Left colon (tissue), 2 donors: ENCODE data around the gene CECR2. TPM values are rescaled to one million over a fixed set of nuclear protein-coding genes. Genes with fewer than 3 reads are reported as not detected.

Experiments used
- ATAC-seq: fragments of 200-7000 bp; cut with Tn5 transposase; one replicate; pipeline ENCODE4 v1.9.1; 2020; ENCODE audit warnings: mild to moderate bottlenecking, moderate library complexity
- DNase-seq, 2 donors: peaks; one replicate each; pipeline ENCODE4 v3.0.0-alpha.2; 2020
- intact Hi-C, 2 donors: fragments of 100-400 bp; cut with DNase I in 1 of 2; cut with micrococcal nuclease in 1 of 2; formaldehyde crosslinking; loops; one replicate each; pipeline versions ENCODE4 v1.11.2 to v1.14.0; 2022; cut with DNase I, micrococcal nuclease
- total RNA-seq, 2 donors: library from RNA; stranded (reverse); fragmentation: NEBNext Ultra II Directional; extraction: Animal tissue kit (Norgen Biotek cat#: 25700); gene quantifications; one replicate each; pipeline ENCODE4 v1.2.1, GENCODE V29; 2021
- donor health status: DM: no; HTN: no; CAD: no.
- donor health status: DM: yes; HTN: yes; CAD: no.

Gene CECR2
- total RNA-seq, 2 donors from 2014 or later: 0.21 to 0.36 TPM

DNA sequence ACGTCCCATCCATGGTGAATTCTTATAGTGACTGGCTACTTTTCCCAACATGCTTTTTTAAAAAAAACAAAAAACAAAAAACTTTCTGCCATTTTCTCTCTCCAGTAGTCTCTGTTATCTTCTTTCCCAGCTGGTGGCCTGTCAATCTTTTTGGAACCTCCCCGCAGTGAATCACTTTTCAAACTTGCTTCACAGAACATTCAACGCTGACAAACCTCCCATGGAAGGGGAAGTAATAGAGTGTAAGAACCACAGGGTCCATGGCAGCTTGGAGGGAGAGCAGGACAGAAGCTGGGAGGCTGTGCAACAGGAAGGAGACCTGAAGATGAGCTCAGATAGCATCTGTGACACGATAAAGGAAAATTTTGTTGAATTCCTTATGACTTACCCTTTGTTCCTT lies 9.8 kb upstream of the CECR2 start:
- ATAC-seq: no peak
- DNase-seq: no peak
- intact Hi-C loops: no loop called here

DNA sequence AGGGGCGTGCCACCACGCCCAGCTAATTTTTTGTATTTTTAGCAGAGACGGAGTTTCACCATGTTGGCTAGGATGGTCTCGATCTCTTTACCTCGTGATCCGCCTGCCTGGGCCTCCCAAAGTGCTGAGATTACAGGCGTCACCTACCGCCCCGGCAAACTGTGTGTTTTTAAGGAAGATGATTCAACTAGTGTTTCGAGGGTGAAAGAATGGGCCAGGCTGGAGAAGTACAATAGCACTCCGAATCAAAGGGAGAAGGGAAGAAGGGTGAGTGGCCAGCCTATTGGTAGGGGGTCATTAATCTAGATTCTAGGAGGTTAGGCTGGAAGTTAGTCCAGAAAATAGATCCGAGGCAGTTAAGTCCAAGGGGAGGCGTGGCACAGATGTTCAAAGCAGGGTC lies 2.9 kb upstream of the CECR2 start:
- no peak for ATAC-seq
- DNase-seq: no peak
- intact Hi-C loops: no loop called here

DNA sequence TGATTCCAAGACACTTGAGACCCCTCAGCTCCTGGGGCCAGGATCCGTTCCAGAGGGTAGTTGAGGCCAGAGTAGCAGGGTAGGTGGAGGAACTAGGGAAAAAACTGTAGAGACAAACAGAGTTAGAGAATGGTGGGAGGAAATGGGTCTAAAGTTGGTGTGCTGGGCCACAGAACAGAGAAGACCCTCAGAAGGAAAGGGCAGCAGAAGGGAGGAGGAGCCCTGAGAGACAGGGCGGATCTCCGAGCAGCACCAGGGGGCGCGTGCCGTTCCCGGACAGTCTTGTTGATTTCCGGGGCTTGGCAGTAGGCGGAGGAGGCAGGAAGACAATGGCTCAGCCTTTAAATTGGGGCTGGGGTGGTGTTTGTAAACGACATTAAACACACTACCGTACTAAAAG lies 2.4 kb upstream of the CECR2 start:
- ATAC-seq (no peak), DNase-seq (peak in 1 of 2 donors; percentile 25)
- intact Hi-C loops: no loop called here

DNA sequence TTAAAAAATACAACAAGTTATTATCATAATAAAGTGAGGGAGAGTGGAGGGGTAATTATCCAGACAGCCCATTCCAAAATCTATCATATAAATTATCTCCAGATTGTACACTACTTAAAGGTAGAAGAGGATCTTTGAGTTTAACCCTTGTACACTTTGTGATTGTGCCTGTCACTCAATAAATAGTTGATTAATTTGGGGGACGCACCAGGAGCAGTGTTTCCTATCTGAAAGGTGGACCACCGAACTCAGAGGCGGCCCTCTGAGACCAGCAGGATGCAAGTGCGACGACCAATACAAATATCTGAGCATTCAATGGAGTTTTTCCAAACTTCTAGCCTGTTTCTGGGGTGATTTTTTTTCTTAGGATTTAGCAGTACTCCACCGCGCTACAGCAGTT lies 1.1 kb upstream of the CECR2 start:
- intact Hi-C loops: no loop called here
- ATAC-seq (no peak), DNase-seq (no peak)

DNA sequence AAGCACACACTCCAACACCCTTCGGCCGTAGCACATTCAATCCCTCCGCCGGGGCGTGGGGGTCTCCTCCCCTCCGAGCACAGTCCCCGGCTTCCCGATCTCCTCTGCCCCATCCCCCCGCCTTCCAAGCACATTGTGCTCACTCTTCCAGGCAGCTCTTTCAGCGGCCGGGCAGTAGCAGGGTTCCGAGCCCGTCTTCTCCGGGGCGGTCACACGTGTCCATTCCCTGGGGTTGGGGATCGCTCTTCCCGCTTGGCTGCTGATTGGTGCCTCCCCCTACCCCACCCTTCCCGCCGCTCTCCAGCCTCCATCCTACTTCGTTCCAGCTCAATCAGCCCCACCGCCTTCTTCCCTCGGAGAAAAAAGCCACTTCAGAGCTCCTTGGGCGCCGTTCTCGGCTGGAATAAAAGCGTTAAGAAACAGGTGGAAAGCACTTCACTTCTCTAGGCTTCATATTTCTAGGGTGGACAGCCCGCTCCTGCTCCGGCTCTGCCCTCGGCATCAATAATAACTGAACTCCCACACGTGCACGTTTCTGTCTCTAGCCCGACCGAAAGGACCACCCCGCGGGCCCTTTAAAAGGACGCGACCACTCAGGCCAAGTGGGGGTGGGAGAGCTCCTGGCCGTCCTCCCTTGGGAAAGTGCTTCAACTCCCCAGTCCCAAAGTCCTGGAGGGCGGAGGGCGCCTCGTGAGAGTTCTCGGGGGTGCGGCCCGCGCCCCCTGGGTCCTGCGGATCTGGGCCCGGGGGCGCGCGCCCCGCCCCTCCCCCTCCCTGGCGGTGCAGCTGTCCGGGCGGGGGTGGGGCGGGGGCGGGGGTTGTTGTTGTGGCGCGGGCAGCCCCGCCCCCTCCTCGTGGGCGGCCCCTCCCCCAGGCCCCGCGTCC lies 464 bp upstream of the CECR2 start:
- intact Hi-C loops: no loop called here
- ATAC-seq (no peak), DNase-seq (peak in 1 of 2 donors; percentile 18)

DNA sequence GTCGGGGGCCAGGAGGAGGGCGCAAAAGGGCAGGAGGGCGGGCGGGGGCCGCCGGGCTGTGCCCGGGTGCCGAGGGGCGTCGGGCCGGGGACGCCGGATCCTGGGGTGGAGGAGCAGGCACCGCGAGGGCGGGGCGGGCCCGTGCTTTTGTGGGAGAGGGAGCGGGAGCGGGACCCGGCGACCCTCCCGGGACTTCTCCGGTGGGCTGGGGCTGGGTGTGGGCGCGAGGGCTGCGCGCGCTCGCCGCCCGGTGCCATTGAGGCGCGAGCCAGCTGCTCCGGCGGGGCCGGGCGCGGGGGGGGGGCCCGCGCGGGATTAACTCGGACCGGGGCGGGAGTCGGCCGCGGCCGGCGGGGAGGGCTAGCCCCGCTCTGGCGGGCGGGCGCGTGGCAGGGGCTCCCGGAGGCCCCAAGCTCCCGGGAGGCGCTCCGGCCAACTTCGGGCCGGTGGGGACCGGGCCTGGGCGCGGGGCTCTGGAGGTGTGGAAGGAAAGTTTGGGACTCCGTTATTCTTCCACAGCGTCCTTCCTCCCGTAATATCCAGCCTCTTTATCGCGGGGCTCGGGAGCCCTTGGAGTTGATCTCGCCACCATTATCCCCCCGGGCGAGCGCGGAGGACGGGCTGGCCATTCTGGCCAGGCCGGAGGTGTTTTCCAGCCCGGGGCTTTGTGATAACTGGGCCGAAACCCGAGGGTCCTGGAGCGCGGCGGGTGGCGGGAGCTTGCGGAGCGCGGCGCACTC lies 936 bp downstream of the CECR2 start:
- intact Hi-C loops: no loop called here
- ATAC-seq: no peak
- no peak for DNase-seq

DNA sequence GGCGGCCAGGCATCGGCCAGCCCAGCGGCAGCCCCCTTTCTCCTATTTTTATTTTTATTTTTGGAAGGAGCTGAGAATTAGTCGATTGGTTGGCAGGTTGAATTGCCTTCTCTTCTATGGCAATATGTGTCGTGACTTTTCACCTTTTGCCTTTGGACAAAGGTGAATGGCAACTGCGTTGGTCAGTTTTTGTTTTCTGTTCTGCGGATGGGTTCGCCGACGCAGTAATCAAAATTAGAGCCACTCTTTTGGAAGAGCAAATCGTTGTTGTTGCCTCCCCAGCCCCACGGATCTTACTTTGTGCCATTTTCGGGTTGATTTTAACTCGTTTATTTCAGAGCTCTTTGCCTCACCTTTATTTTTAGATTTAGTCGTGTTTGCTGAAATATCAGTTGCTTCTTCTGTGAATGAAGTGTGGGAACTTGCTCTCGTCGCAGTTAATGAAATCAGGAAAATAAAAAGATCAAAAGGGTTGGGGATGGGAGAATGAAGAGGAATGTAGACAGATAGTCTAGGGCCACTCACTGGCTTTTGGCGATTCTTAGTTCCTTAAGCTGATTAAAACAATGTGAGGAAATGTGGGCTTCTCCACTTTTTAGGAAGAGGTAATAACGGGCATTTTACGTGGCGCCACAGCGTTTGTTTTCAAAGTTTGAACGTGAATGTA lies 1.6 kb downstream of the CECR2 start:
- ATAC-seq (no peak), DNase-seq (no peak)
- intact Hi-C loops: no loop called here

DNA sequence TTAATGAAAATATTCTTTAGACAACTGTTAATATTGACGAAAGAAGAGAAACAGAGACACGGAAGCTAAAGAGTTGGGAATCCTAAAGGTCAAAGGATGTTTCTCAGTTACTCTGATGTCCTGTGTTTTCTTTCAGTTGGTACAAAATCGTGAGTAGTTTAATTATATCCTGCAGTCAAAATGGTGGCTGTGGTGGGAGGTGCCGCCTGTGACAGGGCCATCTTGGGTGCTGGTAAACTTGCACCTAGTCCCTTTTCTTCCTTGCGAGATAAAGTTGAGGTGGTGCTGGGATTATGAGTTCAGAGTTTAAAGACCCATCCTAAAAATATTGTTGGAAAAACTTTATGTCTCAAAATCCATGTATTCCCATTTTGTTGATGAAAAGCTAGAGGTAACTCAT lies 2.2 kb downstream of the CECR2 start:
- DNase-seq (no peak), ATAC-seq (no peak)
- intact Hi-C loops: no loop called here

DNA sequence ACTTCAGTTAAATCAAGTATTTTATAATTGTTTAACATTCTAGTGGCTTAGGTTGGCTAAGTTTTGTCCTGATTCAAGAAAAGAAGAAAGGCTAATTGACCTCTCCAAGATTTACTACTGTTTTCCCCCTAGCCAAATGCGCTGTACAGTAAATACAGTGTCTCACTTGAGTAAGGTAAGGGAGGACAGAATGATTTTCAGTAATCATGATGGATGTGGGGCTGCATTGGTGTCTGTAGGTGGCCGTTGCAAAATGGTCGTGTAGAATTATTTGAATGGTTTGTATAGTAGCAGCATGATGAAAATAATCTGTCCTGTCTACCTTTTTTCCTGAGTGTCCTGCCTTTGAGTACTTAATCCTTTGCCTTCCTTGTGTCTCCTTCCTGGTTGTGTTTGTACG lies 4.6 kb downstream of the CECR2 start:
- intact Hi-C loops: no loop called here
- DNase-seq (no peak), ATAC-seq (no peak)

DNA sequence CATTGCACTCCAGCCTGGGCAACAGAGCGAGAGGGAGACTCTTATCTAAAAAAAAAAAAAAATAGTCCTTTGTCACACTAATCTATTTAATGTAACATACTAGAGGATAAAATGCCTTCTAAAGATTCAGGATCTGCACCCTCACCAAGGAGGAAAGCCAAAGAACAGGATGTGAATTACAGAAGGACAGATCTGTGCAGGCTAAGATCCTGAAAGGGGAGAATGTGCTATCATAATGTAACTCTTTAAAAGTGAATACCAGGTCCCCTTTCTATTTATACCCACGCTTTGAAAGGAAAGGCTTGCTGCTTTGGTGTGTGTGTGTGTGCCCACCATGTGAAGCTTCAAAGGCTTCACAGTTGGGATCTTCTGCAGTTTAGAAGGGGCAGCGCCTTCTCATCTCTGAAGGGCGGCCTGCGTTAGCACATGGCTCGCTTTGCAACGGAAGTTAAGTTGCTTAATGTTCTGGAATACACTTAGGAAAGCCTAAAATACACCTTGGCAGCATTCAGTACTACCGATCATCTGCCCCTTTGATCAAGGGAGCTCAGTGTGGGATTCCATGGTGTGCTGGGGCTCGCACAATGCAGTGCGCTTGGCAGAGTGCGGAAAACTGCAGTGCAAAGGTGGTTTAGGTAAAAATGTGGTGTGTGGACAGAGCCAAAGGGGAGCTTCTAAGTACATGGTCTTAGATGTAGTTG lies 6.8 kb downstream of the CECR2 start:
- no peak for ATAC-seq
- DNase-seq: no peak
- intact Hi-C loops: no loop called here

DNA sequence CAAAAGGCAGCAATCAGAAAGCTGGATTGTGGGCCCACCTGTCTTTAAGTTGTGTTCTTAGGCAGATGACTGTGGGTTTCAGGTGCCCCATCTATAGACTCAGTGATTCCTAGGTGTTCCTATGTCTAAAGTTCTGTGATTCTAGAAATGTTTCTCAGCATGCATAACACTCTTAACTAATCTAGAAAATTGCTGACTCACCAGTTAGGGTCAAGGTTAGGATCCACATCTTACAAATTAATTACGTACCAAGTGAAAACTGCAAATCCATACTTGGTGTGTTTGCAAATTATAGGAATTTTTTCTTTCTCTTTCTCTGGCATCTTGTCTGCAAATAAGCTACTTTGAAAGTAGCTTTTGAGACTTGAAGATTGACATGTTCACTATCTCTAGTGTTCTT lies 7.7 kb downstream of the CECR2 start:
- intact Hi-C loops: no loop called here
- DNase-seq (no peak), ATAC-seq (no peak)

DNA sequence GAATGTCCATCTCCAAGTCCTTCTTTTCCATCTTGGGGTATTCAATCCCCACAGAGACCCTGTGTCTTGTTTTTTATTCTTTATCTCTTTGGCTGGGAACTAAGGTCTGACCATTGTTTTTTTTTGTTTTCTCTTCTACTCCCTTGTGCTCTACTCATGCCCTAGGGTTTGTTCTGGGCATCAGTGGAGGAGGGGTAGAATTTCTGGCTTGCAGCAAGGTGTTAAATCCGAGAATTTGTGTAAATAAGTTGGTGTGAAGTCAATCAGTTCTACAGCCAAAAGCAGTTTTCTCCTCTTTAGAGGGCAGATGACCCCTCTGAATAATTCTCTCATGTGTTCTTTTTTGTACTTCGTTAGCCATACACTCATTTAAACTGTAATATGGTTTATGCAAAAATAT lies 10.7 kb downstream of the CECR2 start:
- ATAC-seq (no peak), DNase-seq (no peak)
- intact Hi-C loops: no loop called here

DNA sequence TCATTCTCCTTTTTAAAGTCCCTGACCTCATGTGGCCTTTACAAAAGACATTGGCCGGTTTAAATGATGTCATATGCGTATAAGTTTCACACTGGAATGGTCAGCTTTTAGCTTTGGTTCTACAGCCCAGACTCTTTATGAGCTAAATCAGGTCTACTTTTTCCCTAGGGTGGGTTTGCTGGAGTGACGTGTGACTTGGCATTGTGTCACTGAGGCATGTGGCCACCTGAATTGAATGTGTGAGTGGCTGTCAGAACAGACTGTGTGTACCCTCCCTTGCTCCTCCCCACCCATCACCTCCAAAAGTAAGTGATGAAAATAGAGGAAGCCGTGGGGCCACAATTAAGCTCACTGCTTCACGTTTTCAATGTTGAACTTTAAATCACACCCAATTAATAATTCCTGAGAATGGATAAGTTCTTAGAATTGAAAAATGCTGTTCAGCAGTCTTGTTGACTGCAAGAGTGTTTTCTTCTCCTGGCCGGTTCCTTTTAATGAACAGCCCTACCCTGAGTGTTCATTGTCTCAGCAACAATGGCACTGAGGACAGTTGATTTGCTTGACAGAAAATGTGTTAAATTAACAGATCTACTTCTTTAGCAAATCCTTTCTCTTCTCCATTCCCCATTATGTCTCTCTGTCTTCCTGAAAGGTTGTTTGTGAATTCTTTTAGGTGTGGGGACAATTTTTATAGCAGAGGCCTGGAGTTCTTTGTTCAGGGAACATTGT lies 11.3 kb downstream of the CECR2 start:
- intact Hi-C loops: no loop called here
- ATAC-seq (no peak), DNase-seq (no peak)

DNA sequence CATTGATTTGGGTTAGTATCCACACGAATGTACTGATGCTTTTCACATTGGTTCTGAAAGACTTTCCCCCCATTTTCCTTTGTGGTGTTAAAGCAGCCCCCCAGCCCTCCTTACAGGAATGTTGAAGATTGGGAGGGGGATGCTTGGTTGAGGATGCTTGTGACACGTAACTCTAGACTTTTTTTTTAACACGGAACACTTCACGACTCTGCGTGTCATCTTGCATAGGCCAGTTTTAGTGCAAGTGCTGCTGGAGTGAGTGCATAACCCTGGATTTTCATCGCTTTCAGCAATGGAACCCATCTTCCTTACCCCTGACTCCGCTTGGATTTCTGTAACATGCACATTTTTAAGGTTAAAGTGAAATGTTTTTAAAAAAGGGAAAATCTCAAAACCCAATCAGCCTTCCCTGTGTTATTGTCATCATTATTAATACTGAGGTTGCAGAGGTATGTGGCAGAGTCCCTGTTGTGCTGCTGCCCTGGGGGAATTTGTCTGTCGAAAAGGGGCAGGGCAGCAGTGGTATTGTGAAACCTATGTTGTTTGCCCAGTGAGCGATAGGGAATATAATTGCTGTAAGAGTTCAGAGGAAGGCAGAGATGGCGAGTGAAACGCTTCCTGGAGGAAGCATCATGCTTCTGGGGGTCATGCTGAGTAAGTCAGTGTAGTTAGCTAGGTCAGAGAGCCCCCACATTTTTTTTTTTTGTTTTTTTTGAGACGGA lies 12.1 kb downstream of the CECR2 start:
- ATAC-seq (no peak), DNase-seq (no peak)
- intact Hi-C loops: no loop called here

DNA sequence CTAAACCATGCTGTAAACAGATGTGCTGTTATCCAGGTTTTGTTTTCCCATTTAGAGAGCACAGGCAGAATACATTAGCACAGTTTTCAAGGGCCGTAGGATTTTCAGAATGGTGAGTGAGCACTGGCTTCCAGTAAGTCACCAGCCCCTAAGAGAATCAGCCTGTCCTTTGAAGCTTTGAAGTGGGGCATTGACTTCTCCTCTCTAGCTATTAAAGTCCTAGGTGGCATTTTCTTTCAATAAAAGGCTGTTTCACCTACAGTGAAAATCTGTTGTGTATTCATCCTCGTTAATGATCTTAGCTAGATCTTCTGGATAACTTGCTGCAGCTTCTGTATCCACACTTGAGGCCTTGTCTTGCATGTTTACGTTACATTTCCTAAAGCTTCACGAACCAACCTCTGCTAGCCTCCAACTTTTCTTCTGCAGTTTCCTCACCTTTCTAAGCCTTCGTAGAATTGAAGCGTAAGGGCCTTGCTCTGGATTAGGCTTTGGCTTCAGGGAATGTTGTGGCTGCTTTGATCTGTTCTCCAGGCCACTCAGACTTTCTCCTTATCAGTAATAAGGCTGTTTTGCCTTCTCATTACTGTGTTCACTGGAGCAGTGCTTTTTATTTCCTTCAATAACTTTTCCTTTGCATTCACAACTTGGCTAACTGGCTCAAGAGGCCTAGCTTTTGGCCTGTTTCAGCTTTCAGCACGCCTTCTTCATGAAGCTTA lies 15.5 kb downstream of the CECR2 start:
- no peak for DNase-seq
- intact Hi-C loops: no loop called here
- ATAC-seq: no peak

DNA sequence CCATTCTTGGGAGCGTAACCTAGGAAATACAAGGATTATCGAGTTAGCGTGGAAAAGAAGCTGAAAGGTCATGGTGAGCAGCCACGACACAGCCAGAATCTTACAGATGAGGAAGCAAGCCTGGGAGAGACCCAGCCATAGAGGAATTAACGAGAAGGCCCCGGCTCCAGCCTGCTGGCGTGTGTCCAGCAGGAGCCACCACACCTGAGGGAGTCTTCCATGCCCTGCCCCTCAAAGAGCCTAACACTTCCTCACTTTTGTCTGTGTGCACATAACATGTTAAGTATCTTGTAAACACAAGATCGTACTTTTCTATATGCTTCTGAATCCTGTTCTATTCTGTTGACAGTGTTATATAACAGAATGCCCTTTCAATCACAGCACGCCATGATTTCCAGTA lies 18.1 kb downstream of the CECR2 start:
- no peak for DNase-seq
- intact Hi-C loops: no loop called here
- no peak for ATAC-seq

DNA sequence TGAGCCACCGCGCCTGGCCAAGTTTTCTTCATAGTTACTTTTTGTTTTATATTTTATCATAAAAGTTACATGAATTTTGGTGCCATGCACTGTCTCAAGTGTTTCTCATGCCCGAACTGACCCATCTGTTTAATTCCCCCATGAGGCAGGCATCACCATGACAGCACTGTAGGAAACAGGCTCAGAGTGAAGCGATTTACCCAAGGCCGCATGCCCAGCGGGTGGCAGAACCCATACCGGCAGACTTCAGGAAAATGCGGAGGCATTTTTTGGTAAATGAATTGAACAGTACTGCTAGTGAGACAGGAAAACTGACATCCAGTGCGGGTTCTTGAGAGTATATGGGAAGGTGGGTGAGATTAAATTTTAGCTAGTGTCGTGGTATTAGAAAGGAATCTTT lies 19.0 kb downstream of the CECR2 start:
- intact Hi-C loops: no loop called here
- DNase-seq (no peak), ATAC-seq (no peak)

DNA sequence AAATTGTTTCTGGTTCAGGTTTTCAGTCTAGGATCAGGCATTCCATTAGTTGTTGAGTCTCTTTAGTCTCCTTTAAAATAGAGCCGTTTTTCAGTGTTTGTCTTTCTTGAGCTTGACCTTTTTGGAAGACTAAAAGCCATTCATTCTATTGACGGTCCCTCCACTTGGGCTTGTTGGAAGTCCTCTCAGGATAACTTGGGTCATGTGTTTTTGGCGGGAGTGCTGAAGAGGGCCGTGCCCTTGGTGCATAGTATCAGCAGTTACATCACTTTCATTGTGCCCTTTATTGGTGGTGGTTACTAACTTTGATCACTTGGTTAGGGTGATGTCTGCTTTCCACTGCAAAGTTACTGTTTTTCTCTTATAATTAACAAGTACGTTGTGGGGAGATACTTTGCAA lies 20.8 kb downstream of the CECR2 start:
- intact Hi-C loops: no loop called here

More for the DNA sequence above, 20.8 kb downstream of the CECR2 start:
- ATAC-seq (no peak), DNase-seq (no peak)
